Measurements from ENCODE around the gene ADAMTS18.
"Not testable (repeated sequence)": the region's sequence is repeated elsewhere in the genome, so short reads cannot be mapped to it uniquely, and the experiment has no call there.

The ADAMTS18 gene

GRCh38 chr16:77434530-77435271 lies at the start of gene ADAMTS18:
Gene ADAMTS18, minus strand, starts transcription at chr16:77435034. Its CDS starts 339 bp downstream, at chr16:77434695.
- DNase-seq: peak in 3 of 51 donors; percentile 6 to 23 (median 14)

- DNase-seq: no peak
These were observed 46.0 kb upstream of the ADAMTS18 start for GRCh38 chr16:77480681-77481315.

- no peak for DNase-seq
These were observed 37.4 kb upstream of the ADAMTS18 start for GRCh38 chr16:77472262-77472661.

- no peak for DNase-seq
These were observed 36.0 kb upstream of the ADAMTS18 start for GRCh38 chr16:77470851-77471250.

- no peak for DNase-seq
These were observed 34.8 kb upstream of the ADAMTS18 start for GRCh38 chr16:77469634-77470033.

- no peak for DNase-seq
These were observed 34.0 kb upstream of the ADAMTS18 start for GRCh38 chr16:77468831-77469230.

GRCh38 chr16:77467821-77468335 lies 33.0 kb upstream of the ADAMTS18 start:
- DNase-seq: no peak

GRCh38 chr16:77463659-77464058 lies 28.8 kb upstream of the ADAMTS18 start:
- DNase-seq: not testable (repeated sequence)

- no peak for DNase-seq
These were observed 28.1 kb upstream of the ADAMTS18 start for GRCh38 chr16:77462894-77463293.

- no peak for DNase-seq
These were observed 24.9 kb upstream of the ADAMTS18 start for GRCh38 chr16:77459534-77460254.

- no peak for DNase-seq
These were observed 22.2 kb upstream of the ADAMTS18 start for GRCh38 chr16:77457046-77457445.

- no peak for DNase-seq
These were observed 17.4 kb upstream of the ADAMTS18 start for GRCh38 chr16:77452243-77452642.

GRCh38 chr16:77450790-77451487 lies 16.1 kb upstream of the ADAMTS18 start:
- DNase-seq: peak in 2 of 51 donors; percentile 1 to 3

- DNase-seq: no peak
These were observed 14.4 kb upstream of the ADAMTS18 start for GRCh38 chr16:77449208-77449607.

- no peak for DNase-seq
These were observed 10.5 kb upstream of the ADAMTS18 start for GRCh38 chr16:77445324-77445723.

GRCh38 chr16:77444147-77444460 lies 9.3 kb upstream of the ADAMTS18 start:
- DNase-seq: no peak

GRCh38 chr16:77443357-77444146 lies 8.7 kb upstream of the ADAMTS18 start:
- no peak for DNase-seq

- no peak for DNase-seq
These were observed 7.2 kb upstream of the ADAMTS18 start for GRCh38 chr16:77442078-77442477.

- DNase-seq: no peak
These were observed 4.3 kb upstream of the ADAMTS18 start for GRCh38 chr16:77439106-77439505.

- DNase-seq: no peak
These were observed 3.0 kb upstream of the ADAMTS18 start for GRCh38 chr16:77437859-77438258.

- peak in 1 of 51 donors; percentile 11 for DNase-seq
These were observed 512 bp upstream of the ADAMTS18 start for GRCh38 chr16:77435272-77435820.

All from hypothalamus (tissue), 51 donors.